Testis (tissue), 2 donors: ENCODE measurements around the gene ZBTB47.

Source experiments
- CTCF ChIP-seq, 3 experiments: fragments of 450-650 bp in 2 of 3; fragments of 200-600 bp in 1 of 3; sonication (generic) in 1 of 3; IDR thresholded peaks; one replicate each; pipeline ENCODE4 v1.5.1; 2016 to 2019; ENCODE audit warnings: antibody characterized with exemption in 3 of 3, mild to moderate bottlenecking in 2 of 3, moderate library complexity in 1 of 3
- POLR2A ChIP-seq: fragments of 450-650 bp; IDR thresholded peaks from one replicate; pipeline ENCODE4 v1.6.1; 2017; ENCODE audit warnings: antibody characterized with exemption, mild to moderate bottlenecking, moderate library complexity

GRCh38 chr3:42660131-42660715 is 6.7 kb downstream of the ZBTB47 start:
- TF ChIP-seq POLR2A (no peak), CTCF (IDR thresholded peaks at IDR 0.05) (no peak)
